ENCODE measurements around the gene LPP. TPM values are rescaled to one million over a fixed set of nuclear protein-coding genes. Genes with fewer than 3 reads are reported as not detected.

Gene LPP
- total and polyA plus RNA-seq, 9 of the 15 experiments (the other 6 are each of a cell fraction or from before 2014, with no cell fraction given) = 0.07 to 0.18 TPM; not detected in 7

DNA sequence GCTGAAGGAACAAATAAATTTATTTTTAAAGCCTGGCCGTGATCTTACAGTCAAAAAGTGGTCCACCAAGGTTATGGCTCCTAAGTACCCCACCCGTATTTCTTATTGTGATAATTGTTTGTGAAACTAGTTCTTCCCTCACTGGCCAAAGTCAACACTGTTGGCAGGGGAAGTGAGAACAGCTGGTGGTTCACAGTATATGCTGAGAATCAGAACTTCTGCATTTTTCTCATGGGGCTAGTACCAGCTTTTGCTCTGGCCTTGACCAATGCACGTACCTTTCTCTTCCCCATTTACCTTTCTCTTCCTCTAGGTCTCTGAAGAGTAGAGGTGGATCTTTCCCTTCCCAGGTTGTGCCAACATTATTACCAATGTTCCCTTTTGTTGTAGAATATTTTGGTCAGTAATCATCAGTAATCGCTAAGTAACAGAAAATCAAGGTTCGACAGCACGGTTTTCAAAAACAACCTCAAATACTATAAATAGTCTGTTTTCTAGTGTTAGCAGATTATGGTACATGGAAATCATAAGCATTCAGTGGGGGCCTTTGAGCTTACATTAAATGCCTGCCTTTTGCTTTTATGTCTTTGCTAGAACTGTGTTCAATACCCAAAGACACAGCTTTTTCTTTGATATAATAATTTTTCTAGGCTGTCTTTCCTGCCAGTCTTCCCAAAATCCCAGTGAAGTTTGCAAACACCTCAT lies 268.0 kb downstream of the LPP start:
- no peaks in the 10 kb centered on the region for H3K4me1 ChIP-seq (replicated peaks in 1 of 2; ENCODE audit: control insufficient read depth in 2 of 2, insufficient read depth in 2 of 2, low read length in 2 of 2)
- no peak for ATAC-seq

More for the DNA sequence above, 268.0 kb downstream of the LPP start:
- H4K20me1 ChIP-seq (replicated peaks; ENCODE audit: control insufficient read depth, insufficient read depth, low read length) = no peaks in the 10 kb centered on the region
- 2% methylated on average over 6 of the region's 6 CpGs for WGBS (ENCODE audit: insufficient coverage, low coverage, missing lambda C conversion rate)
- H3K36me3 ChIP-seq (ENCODE audit: control insufficient read depth, insufficient read depth, low read length) = no peaks in the 10 kb centered on the region
- no peaks in the 10 kb centered on the region for H3K27me3 ChIP-seq (ENCODE audit: control insufficient read depth in 2 of 2, insufficient read depth in 2 of 2, low read length in 2 of 2)
- H3K4me3 ChIP-seq = no peak overlapping the region
- no peak overlapping the region for H3K4me2 ChIP-seq (ENCODE audit: insufficient read depth, low read length)
- no peaks in the 10 kb centered on the region for H3K9me1 ChIP-seq (ENCODE audit: control insufficient read depth, insufficient read depth, low read length)
- CTCF ChIA-PET (ENCODE audit: low intra/inter-chr PET ratio) = no interaction called here
- FAIRE-seq (no peak), DNase-seq (ENCODE audit: extremely low read depth in 1 of 4, low spot score in 3 of 4) (no peak)
- in situ Hi-C loops (cut with MboI) = no loop called here
- H3K9me3 ChIP-seq (replicated peaks; ENCODE audit: control insufficient read depth, insufficient read depth, low read depth, low read length) = no peaks in the 10 kb centered on the region
- intact Hi-C loops (cut with micrococcal nuclease) = no loop called here
- no peak overlapping the region for H3K9ac ChIP-seq (ENCODE audit: insufficient read depth in 1 of 2, low read depth in 2 of 2, low read length in 2 of 2)
- no peak overlapping the region for H2AFZ ChIP-seq (ENCODE audit: low read depth, low read length)
- H3K79me2 ChIP-seq (ENCODE audit: control insufficient read depth, insufficient read depth, low read length) = no peaks in the 10 kb centered on the region
- no TSS peak for BruUV-seq (replicated peaks)
- no peak for TF ChIP-seq BHLHE40 (IDR thresholded peaks at IDR 0.05; ENCODE audit: low read length)
- TF ChIP-seq MCM7 (IDR thresholded peaks at IDR 0.05) = no peak
- no peak for TF ChIP-seq RBM17 (IDR thresholded peaks at IDR 0.05; ENCODE audit: borderline replicate concordance, low read depth, low read length)
- no peak for TF ChIP-seq BRD4 (IDR thresholded peaks at IDR 0.05)
- TF ChIP-seq, protein P1, sequence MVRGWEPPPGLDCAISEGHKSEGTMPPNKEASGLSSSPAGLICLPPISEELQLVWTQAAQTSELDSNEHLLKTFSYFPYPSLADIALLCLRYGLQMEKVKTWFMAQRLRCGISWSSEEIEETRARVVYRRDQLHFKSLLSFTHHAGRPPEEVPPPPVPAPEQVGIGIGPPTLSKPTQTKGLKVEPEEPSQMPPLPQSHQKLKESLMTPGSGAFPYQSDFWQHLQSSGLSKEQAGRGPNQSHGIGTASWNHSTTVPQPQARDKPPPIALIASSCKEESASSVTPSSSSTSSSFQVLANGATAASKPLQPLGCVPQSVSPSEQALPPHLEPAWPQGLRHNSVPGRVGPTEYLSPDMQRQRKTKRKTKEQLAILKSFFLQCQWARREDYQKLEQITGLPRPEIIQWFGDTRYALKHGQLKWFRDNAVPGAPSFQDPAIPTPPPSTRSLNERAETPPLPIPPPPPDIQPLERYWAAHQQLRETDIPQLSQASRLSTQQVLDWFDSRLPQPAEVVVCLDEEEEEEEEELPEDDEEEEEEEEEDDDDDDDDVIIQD (CRISPR knock-in tag; IDR thresholded peaks at IDR 0.05) = no peak
- TF ChIP-seq KHSRP (IDR thresholded peaks at IDR 0.05) = no peak
- no peak for TF ChIP-seq ZNF175 (CRISPR knock-in tag; IDR thresholded peaks at IDR 0.05; ENCODE audit: low read depth)
- no peak for TF ChIP-seq ZNF217 (CRISPR knock-in tag; IDR thresholded peaks at IDR 0.05)
- no peak for TF ChIP-seq PHF20 (IDR thresholded peaks at IDR 0.05; ENCODE audit: partially characterized antibody)
- TF ChIP-seq CCNT2 (IDR thresholded peaks at IDR 0.05; ENCODE audit: borderline replicate concordance, extremely low read depth, insufficient read length, low read depth, low read length) = no peak
- TF ChIP-seq SOX6 (IDR thresholded peaks at IDR 0.05) = no peak
- TF ChIP-seq, protein P2, sequence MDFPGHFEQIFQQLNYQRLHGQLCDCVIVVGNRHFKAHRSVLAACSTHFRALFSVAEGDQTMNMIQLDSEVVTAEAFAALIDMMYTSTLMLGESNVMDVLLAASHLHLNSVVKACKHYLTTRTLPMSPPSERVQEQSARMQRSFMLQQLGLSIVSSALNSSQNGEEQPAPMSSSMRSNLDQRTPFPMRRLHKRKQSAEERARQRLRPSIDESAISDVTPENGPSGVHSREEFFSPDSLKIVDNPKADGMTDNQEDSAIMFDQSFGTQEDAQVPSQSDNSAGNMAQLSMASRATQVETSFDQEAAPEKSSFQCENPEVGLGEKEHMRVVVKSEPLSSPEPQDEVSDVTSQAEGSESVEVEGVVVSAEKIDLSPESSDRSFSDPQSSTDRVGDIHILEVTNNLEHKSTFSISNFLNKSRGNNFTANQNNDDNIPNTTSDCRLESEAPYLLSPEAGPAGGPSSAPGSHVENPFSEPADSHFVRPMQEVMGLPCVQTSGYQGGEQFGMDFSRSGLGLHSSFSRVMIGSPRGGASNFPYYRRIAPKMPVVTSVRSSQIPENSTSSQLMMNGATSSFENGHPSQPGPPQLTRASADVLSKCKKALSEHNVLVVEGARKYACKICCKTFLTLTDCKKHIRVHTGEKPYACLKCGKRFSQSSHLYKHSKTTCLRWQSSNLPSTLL (IDR thresholded peaks at IDR 0.05) = no peak
- TF ChIP-seq, protein P3, sequence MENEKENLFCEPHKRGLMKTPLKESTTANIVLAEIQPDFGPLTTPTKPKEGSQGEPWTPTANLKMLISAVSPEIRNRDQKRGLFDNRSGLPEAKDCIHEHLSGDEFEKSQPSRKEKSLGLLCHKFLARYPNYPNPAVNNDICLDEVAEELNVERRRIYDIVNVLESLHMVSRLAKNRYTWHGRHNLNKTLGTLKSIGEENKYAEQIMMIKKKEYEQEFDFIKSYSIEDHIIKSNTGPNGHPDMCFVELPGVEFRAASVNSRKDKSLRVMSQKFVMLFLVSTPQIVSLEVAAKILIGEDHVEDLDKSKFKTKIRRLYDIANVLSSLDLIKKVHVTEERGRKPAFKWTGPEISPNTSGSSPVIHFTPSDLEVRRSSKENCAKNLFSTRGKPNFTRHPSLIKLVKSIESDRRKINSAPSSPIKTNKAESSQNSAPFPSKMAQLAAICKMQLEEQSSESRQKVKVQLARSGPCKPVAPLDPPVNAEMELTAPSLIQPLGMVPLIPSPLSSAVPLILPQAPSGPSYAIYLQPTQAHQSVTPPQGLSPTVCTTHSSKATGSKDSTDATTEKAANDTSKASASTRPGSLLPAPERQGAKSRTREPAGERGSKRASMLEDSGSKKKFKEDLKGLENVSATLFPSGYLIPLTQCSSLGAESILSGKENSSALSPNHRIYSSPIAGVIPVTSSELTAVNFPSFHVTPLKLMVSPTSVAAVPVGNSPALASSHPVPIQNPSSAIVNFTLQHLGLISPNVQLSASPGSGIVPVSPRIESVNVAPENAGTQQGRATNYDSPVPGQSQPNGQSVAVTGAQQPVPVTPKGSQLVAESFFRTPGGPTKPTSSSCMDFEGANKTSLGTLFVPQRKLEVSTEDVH (IDR thresholded peaks at IDR 0.05; ENCODE audit: low read depth, partially characterized antibody) = no peak
- POLR2A ChIA-PET = no interaction called here
- no peak overlapping the region for H3K27ac ChIP-seq (ENCODE audit: extremely low read depth, low read depth, low read length)

All from K562 (cell line).